Hepatic stellate cell (primary cell): ENCODE measurements around the gene TMPRSS4.
"Not testable (repeated sequence)": the region's sequence is repeated elsewhere in the genome, so short reads cannot be mapped to it uniquely, and the experiment has no call there.

Experiments used
- DNase-seq: peaks from one replicate; pipeline ENCODE4 v3.0.0; 2011; ENCODE audit warnings: low spot score

The TMPRSS4 gene

GRCh38 chr11:118056806-118057205 lies 20.1 kb upstream of the TMPRSS4 start:
- no peak for DNase-seq

GRCh38 chr11:118057251-118058145 lies 19.4 kb upstream of the TMPRSS4 start:
- DNase-seq: no peak

- DNase-seq: no peak
Observed at GRCh38 chr11:118058311-118059245, 18.3 kb upstream of the TMPRSS4 start.

- no peak for DNase-seq
Observed at GRCh38 chr11:118059246-118059940, 17.5 kb upstream of the TMPRSS4 start.

- no peak for DNase-seq
Observed at GRCh38 chr11:118060081-118060661, 16.7 kb upstream of the TMPRSS4 start.

- DNase-seq: no peak
Observed at GRCh38 chr11:118060869-118061268, 16.0 kb upstream of the TMPRSS4 start.

- no peak for DNase-seq
Observed at GRCh38 chr11:118061586-118062125, 15.2 kb upstream of the TMPRSS4 start.

- not testable (repeated sequence) for DNase-seq
Observed at GRCh38 chr11:118062181-118062580, 14.7 kb upstream of the TMPRSS4 start.

GRCh38 chr11:118062631-118063030 lies 14.2 kb upstream of the TMPRSS4 start:
- not testable (repeated sequence) for DNase-seq

- DNase-seq: no peak
Observed at GRCh38 chr11:118064956-118065355, 11.9 kb upstream of the TMPRSS4 start.

- no peak for DNase-seq
Observed at GRCh38 chr11:118065384-118065783, 11.5 kb upstream of the TMPRSS4 start.

GRCh38 chr11:118067006-118067405 lies 9.9 kb upstream of the TMPRSS4 start:
- no peak for DNase-seq

GRCh38 chr11:118068206-118068944 lies 8.5 kb upstream of the TMPRSS4 start:
- no peak for DNase-seq

- DNase-seq: no peak
Observed at GRCh38 chr11:118068945-118069612, 7.8 kb upstream of the TMPRSS4 start.

- DNase-seq: no peak
Observed at GRCh38 chr11:118071416-118072030, 5.4 kb upstream of the TMPRSS4 start.

GRCh38 chr11:118073554-118073953 lies 3.3 kb upstream of the TMPRSS4 start:
- no peak for DNase-seq

- no peak for DNase-seq
Observed at GRCh38 chr11:118074091-118074685, 2.7 kb upstream of the TMPRSS4 start.

GRCh38 chr11:118074785-118075184 lies 2.1 kb upstream of the TMPRSS4 start:
- DNase-seq: no peak

GRCh38 chr11:118078911-118079411 lies 2.1 kb downstream of the TMPRSS4 start:
- no peak for DNase-seq
